ENCODE measurements around the gene CAPN9. TPM values are rescaled to one million over a fixed set of nuclear protein-coding genes. Genes with fewer than 3 reads are reported as not detected.

The CAPN9 gene
- total RNA-seq, 2 donors from 2014 or later: not detected

GRCh38 chr1:230706020-230706699 lies 41.0 kb upstream of the CAPN9 start:
- Mint-ChIP-seq H3K36me3 (ENCODE audit: insufficient read depth in 2 of 2) (no peaks in the 10 kb centered on the region), H3K27me3 (ENCODE audit: low read depth) (peaks cover 16% of the 10 kb centered on the region), H3K27ac (no peak overlapping the region), H3K4me3 (no peak overlapping the region), H3K4me1 (ENCODE audit: low read depth) (no peaks in the 10 kb centered on the region), H3K9me3 (no peaks in the 10 kb centered on the region)
- no peak for ATAC-seq (replicated peaks in 1 of 2)
- DNase-seq: no peak

- Mint-ChIP-seq H3K4me3 (no peak overlapping the region), H3K4me1 (ENCODE audit: low read depth) (no peaks in the 10 kb centered on the region), H3K27me3 (ENCODE audit: low read depth) (peaks cover 16% of the 10 kb centered on the region), H3K9me3 (no peaks in the 10 kb centered on the region), H3K27ac (no peak overlapping the region), H3K36me3 (ENCODE audit: insufficient read depth in 2 of 2) (no peaks in the 10 kb centered on the region)
- DNase-seq (no peak), ATAC-seq (replicated peaks in 1 of 2) (no peak)
Measured at GRCh38 chr1:230706887-230707731, 40.1 kb upstream of the CAPN9 start.

GRCh38 chr1:230707732-230708630 lies 39.2 kb upstream of the CAPN9 start:
- ATAC-seq (replicated peaks in 1 of 2) (no peak), DNase-seq (no peak)
- Mint-ChIP-seq H3K4me3 (no peak overlapping the region), H3K4me1 (ENCODE audit: low read depth) (no peaks in the 10 kb centered on the region), H3K27me3 (ENCODE audit: low read depth) (peaks cover 19% of the 10 kb centered on the region), H3K9me3 (no peaks in the 10 kb centered on the region), H3K27ac (no peak overlapping the region), H3K36me3 (ENCODE audit: insufficient read depth in 2 of 2) (no peaks in the 10 kb centered on the region)

GRCh38 chr1:230708631-230709580 lies 38.3 kb upstream of the CAPN9 start:
- H3K36me3 Mint-ChIP-seq (ENCODE audit: insufficient read depth in 2 of 2): no peaks in the 10 kb centered on the region
- no peaks in the 10 kb centered on the region for H3K4me1 Mint-ChIP-seq (ENCODE audit: low read depth)
- no peak overlapping the region for H3K4me3 Mint-ChIP-seq
- H3K27me3 Mint-ChIP-seq (ENCODE audit: low read depth): peaks cover 22% of the 10 kb centered on the region
- no peaks in the 10 kb centered on the region for H3K9me3 Mint-ChIP-seq
- DNase-seq: no peak
- no peak overlapping the region for H3K27ac Mint-ChIP-seq
- no peak for ATAC-seq (replicated peaks in 1 of 2)

- ATAC-seq (replicated peaks in 1 of 2) (no peak), DNase-seq (no peak)
- no peak overlapping the region for H3K27ac Mint-ChIP-seq
- H3K4me1 Mint-ChIP-seq (ENCODE audit: low read depth): no peaks in the 10 kb centered on the region
- H3K4me3 Mint-ChIP-seq: no peak overlapping the region
- H3K36me3 Mint-ChIP-seq (ENCODE audit: insufficient read depth in 2 of 2): no peaks in the 10 kb centered on the region
- peaks cover 18% of the 10 kb centered on the region for H3K27me3 Mint-ChIP-seq (ENCODE audit: low read depth)
- no peaks in the 10 kb centered on the region for H3K9me3 Mint-ChIP-seq
Measured at GRCh38 chr1:230709619-230710542, 37.3 kb upstream of the CAPN9 start.

- Mint-ChIP-seq H3K9me3 (peaks cover 0 to under 1% of the 10 kb centered on the region in 2 donors), H3K27ac (no peak overlapping the region), H3K36me3 (ENCODE audit: insufficient read depth in 2 of 2) (no peaks in the 10 kb centered on the region), H3K4me3 (no peak overlapping the region), H3K4me1 (ENCODE audit: low read depth) (no peaks in the 10 kb centered on the region), H3K27me3 (ENCODE audit: low read depth) (peaks cover 18% of the 10 kb centered on the region)
- no peak for DNase-seq
- no peak for ATAC-seq (replicated peaks in 1 of 2)
Measured at GRCh38 chr1:230710543-230710904, 36.7 kb upstream of the CAPN9 start.

- ATAC-seq (replicated peaks in 1 of 2) (no peak), DNase-seq (no peak)
- H3K27me3 Mint-ChIP-seq (ENCODE audit: low read depth): peaks cover 22% of the 10 kb centered on the region
- no peak overlapping the region for H3K27ac Mint-ChIP-seq
- no peaks in the 10 kb centered on the region for H3K4me1 Mint-ChIP-seq (ENCODE audit: low read depth)
- peaks cover 0 to 2% of the 10 kb centered on the region in 2 donors for H3K36me3 Mint-ChIP-seq (ENCODE audit: insufficient read depth in 2 of 2)
- no peak overlapping the region for H3K4me3 Mint-ChIP-seq
- peaks cover 0 to 2% of the 10 kb centered on the region in 2 donors for H3K9me3 Mint-ChIP-seq
Measured at GRCh38 chr1:230711245-230711644, 35.9 kb upstream of the CAPN9 start.

GRCh38 chr1:230712470-230712942 lies 34.7 kb upstream of the CAPN9 start:
- ATAC-seq (replicated peaks in 1 of 2): no peak
- peaks cover 0 to 2% of the 10 kb centered on the region in 2 donors for H3K36me3 Mint-ChIP-seq (ENCODE audit: insufficient read depth in 2 of 2)
- H3K9me3 Mint-ChIP-seq: peaks cover 4 to 5% of the 10 kb centered on the region in 2 donors
- no peaks in the 10 kb centered on the region for H3K4me1 Mint-ChIP-seq (ENCODE audit: low read depth)
- H3K4me3 Mint-ChIP-seq: no peak overlapping the region
- no peak overlapping the region for H3K27ac Mint-ChIP-seq
- H3K27me3 Mint-ChIP-seq (ENCODE audit: low read depth): peaks cover 16% of the 10 kb centered on the region
- no peak for DNase-seq

- H3K4me3 Mint-ChIP-seq: no peak overlapping the region
- peaks cover 0 to 2% of the 10 kb centered on the region in 2 donors for H3K36me3 Mint-ChIP-seq (ENCODE audit: insufficient read depth in 2 of 2)
- no peaks in the 10 kb centered on the region for H3K4me1 Mint-ChIP-seq (ENCODE audit: low read depth)
- peaks cover 11% of the 10 kb centered on the region for H3K27me3 Mint-ChIP-seq (ENCODE audit: low read depth)
- no peak overlapping the region for H3K27ac Mint-ChIP-seq
- peaks cover 4 to 5% of the 10 kb centered on the region in 2 donors for H3K9me3 Mint-ChIP-seq
- DNase-seq: no peak
- no peak for ATAC-seq (replicated peaks in 1 of 2)
Measured at GRCh38 chr1:230713138-230713537, 34.0 kb upstream of the CAPN9 start.

- Mint-ChIP-seq H3K4me1 (ENCODE audit: low read depth) (no peaks in the 10 kb centered on the region), H3K27ac (no peak overlapping the region), H3K9me3 (peaks cover 4 to 5% of the 10 kb centered on the region in 2 donors), H3K4me3 (no peak overlapping the region), H3K27me3 (ENCODE audit: low read depth) (peaks cover 11% of the 10 kb centered on the region), H3K36me3 (ENCODE audit: insufficient read depth in 2 of 2) (peaks cover 0 to 2% of the 10 kb centered on the region in 2 donors)
- DNase-seq: no peak
- no peak for ATAC-seq (replicated peaks in 1 of 2)
Measured at GRCh38 chr1:230713547-230713914, 33.7 kb upstream of the CAPN9 start.

GRCh38 chr1:230713915-230714764 lies 33.0 kb upstream of the CAPN9 start, which contains the start of gene AGT:
Gene AGT, minus strand, starts transcription at chr1:230714122. Its CDS starts 3,299 bp downstream, at chr1:230710823.
- peaks cover 11% of the 10 kb centered on the region for H3K27me3 Mint-ChIP-seq (ENCODE audit: low read depth)
- H3K27ac Mint-ChIP-seq: no peak within 1 kb of the TSS
- H3K9me3 Mint-ChIP-seq: peaks cover 4 to 5% of the 10 kb centered on the region in 2 donors
- no peaks in the 10 kb centered on the region for H3K4me1 Mint-ChIP-seq (ENCODE audit: low read depth)
- H3K4me3 Mint-ChIP-seq: no peak within 1 kb of the TSS
- DNase-seq (no peak), ATAC-seq (replicated peaks in 1 of 2) (no peak)
- H3K36me3 Mint-ChIP-seq (ENCODE audit: insufficient read depth in 2 of 2): peaks cover 0 to 2% of the 10 kb centered on the region in 2 donors

All from activated T-cell treated with anti-CD3 and anti-CD28 coated beads, Interleukin-2, amount 50 U/mL, for 72 hours (primary cell).